ENCODE data around the gene PLXNA2. TPM values are rescaled to one million over a fixed set of nuclear protein-coding genes. Genes with fewer than 3 reads are reported as not detected.

PLXNA2 gene
- total and polyA plus RNA-seq, 2 of the 13 experiments (the other 11 are each of a cell fraction or from before 2014, with no cell fraction given) = 1.1 to 2.1 TPM

GRCh38 chr1:208135354-208135753 is 108.8 kb downstream of the PLXNA2 start:
- no peak overlapping the region for H2AFZ ChIP-seq (ENCODE audit: low read length)
- no peaks in the 10 kb centered on the region for H3K27me3 ChIP-seq (ENCODE audit: control insufficient read depth in 1 of 2, insufficient read depth in 2 of 2, low read length in 2 of 2)
- peak; percentile 70 for ATAC-seq
- no peak overlapping the region for H3K4me3 ChIP-seq (replicated peaks in 1 of 3; ENCODE audit: insufficient read depth in 1 of 3, low read depth in 2 of 3, low read length in 3 of 3)
- no peak overlapping the region for H3K27ac ChIP-seq (ENCODE audit: extremely low read length, insufficient read depth, low read length)
- H3K79me2 ChIP-seq (ENCODE audit: insufficient read depth, low read length) = no peaks in the 10 kb centered on the region
- FAIRE-seq = peak; percentile 53
- DNase-seq (ENCODE audit: low spot score) = peak; percentile 59
- POLR2A ChIA-PET = interaction anchor here (1.1 kb wide), 1 partner anchor 23 kb away, joined by 3 read pairs; no protein-coding TSS in a partner anchor
- no TSS peak for BruUV-seq (replicated peaks)
- in situ Hi-C loops (cut with HindIII; ENCODE audit: extremely low pct_ligation_motif_present, low pct_unique_long_range_greater_than_20kb) (no loop called here), intact Hi-C loops (cut with micrococcal nuclease; ENCODE audit: unreplicated experiment) (no loop called here)
- H3K36me3 ChIP-seq (replicated peaks in 1 of 2; ENCODE audit: control insufficient read depth in 1 of 2, insufficient read depth in 2 of 2, low read length in 2 of 2) = no peaks in the 10 kb centered on the region
- H3K4me1 ChIP-seq (ENCODE audit: insufficient read depth, low read length) = peaks cover 32% of the 10 kb centered on the region
- WGBS (ENCODE audit: low lambda C conversion rate) = 0% methylated on average over 2 of the region's 2 CpGs
- no peaks in the 10 kb centered on the region for H3K9me3 ChIP-seq (ENCODE audit: low read length)
- CTCF ChIA-PET (ENCODE audit: low intra/inter-chr PET ratio, low total read pairs) = no interaction called here
- no peak overlapping the region for H3K4me2 ChIP-seq (ENCODE audit: low read depth, low read length)
- H4K20me1 ChIP-seq (ENCODE audit: insufficient read depth, low read length) = no peaks in the 10 kb centered on the region
- no peak overlapping the region for H3K9ac ChIP-seq (ENCODE audit: insufficient read depth, low read depth, low read length)
- TF ChIP-seq ZNF629 (CRISPR knock-in tag; conservative IDR thresholded peaks at IDR 0.05) = peak; percentile 78
- no peak for TF ChIP-seq LBX2 (CRISPR knock-in tag; IDR thresholded peaks at IDR 0.05; ENCODE audit: borderline replicate concordance)
- TF ChIP-seq NR2F6 (IDR thresholded peaks at IDR 0.05) = peak; percentile 30; the same call in 1 of the 2 replicates
- peak; percentile 27; the same call in 1 of the 2 replicates for TF ChIP-seq NR2F6 (CRISPR knock-in tag; IDR thresholded peaks at IDR 0.05)
- no peak for TF ChIP-seq ZSCAN20 (CRISPR knock-in tag; IDR thresholded peaks at IDR 0.05; ENCODE audit: borderline replicate concordance)
- 0 out of 2 replicates have a peak, but pooled peaks have one; percentile 14 for TF ChIP-seq TARDBP (CRISPR knock-in tag; IDR thresholded peaks at IDR 0.05)
- TF ChIP-seq SOX13 (IDR thresholded peaks at IDR 0.05) = no peak
- peak in 1 of 2 experiments; percentile 47; a peak in 1 of 4 replicates for TF ChIP-seq SOX13 (CRISPR knock-in tag; conservative IDR thresholded peaks at IDR 0.05 in 1 of 2, IDR thresholded peaks at IDR 0.05 in 1 of 2)
- 0 out of 2 replicates have a peak, but pooled peaks have one; percentile 33 for TF ChIP-seq UBTF (CRISPR knock-in tag; IDR thresholded peaks at IDR 0.05)
- TF ChIP-seq ZBTB43 (CRISPR knock-in tag; conservative IDR thresholded peaks at IDR 0.05) = no peak
- no peak for TF ChIP-seq MAX (IDR thresholded peaks at IDR 0.05)
- peak; percentile 53; the same call in 1 of the 2 replicates for TF ChIP-seq HDAC2 (CRISPR knock-in tag; IDR thresholded peaks at IDR 0.05)
- peak; percentile 86 for TF ChIP-seq ZMYM3 (CRISPR knock-in tag; IDR thresholded peaks at IDR 0.05)
- TF ChIP-seq ZFP91 (CRISPR knock-in tag; IDR thresholded peaks at IDR 0.05; ENCODE audit: borderline replicate concordance) = no peak
- 0 out of 2 replicates have a peak, but pooled peaks have one; percentile 29 for TF ChIP-seq ZNF205 (CRISPR knock-in tag; IDR thresholded peaks at IDR 0.05)
- TF ChIP-seq ZNF501 (CRISPR knock-in tag; IDR thresholded peaks at IDR 0.05) = 0 out of 2 replicates have a peak, but pooled peaks have one; percentile 12
- TF ChIP-seq SOX6 (IDR thresholded peaks at IDR 0.05) = no peak
- peak; percentile 52 for TF ChIP-seq SOX6 (CRISPR knock-in tag; IDR thresholded peaks at IDR 0.05)
- TF ChIP-seq ZNF343 (CRISPR knock-in tag; IDR thresholded peaks at IDR 0.05) = no peak
- no peak for TF ChIP-seq SIN3A (IDR thresholded peaks at IDR 0.05; ENCODE audit: borderline replicate concordance, low read depth, low read length)

Measured in HepG2 (cell line).